Upper lobe of right lung (tissue), 1 donor: ENCODE results near the gene NLGN1. TPM values are rescaled to one million over a fixed set of nuclear protein-coding genes. Genes with fewer than 3 reads are reported as not detected.
A peak's percentile ranks its signal among the peaks of the same experiment; 100 is the strongest.

ENCODE experiments used
- ATAC-seq: fragments of 200-7000 bp; cut with Tn5 transposase; one replicate; pipeline ENCODE4 v1.9.1; 2020; ENCODE audit warnings: mild to moderate bottlenecking, moderate library complexity
- DNase-seq: peaks from one replicate; pipeline ENCODE4 v3.0.0-alpha.2; 2020
- H3K27ac ChIP-seq: fragments of 200-600 bp; one replicate; pipeline ENCODE4 v1.8.0; 2022
- H3K27me3 ChIP-seq: fragments of 200-600 bp; one replicate; pipeline ENCODE4 v1.8.0; 2022; ENCODE audit warnings: mild to moderate bottlenecking
- H3K36me3 ChIP-seq: fragments of 200-600 bp; one replicate; pipeline ENCODE4 v1.8.0; 2022
- H3K4me1 ChIP-seq: fragments of 200-600 bp; one replicate; pipeline ENCODE4 v1.8.0; 2022
- H3K4me3 ChIP-seq: fragments of 200-600 bp; one replicate; pipeline ENCODE4 v1.8.0; 2022; ENCODE audit warnings: mild to moderate bottlenecking
- H3K9me3 ChIP-seq: fragments of 200-600 bp; one replicate; pipeline ENCODE4 v1.8.0; 2022
- CTCF ChIP-seq: fragments of 200-600 bp; IDR thresholded peaks from one replicate; pipeline ENCODE4 v1.8.0; 2022; ENCODE audit warnings: antibody characterized with exemption
- intact Hi-C: fragments of 100-400 bp; cut with DNase I; formaldehyde crosslinking; loops from one replicate; pipeline ENCODE4 v1.11.0; 2022
- total RNA-seq: library from RNA; stranded (reverse); fragmentation: NEBNext Ultra II Directional; extraction: Animal tissue kit (Norgen Biotek cat#: 25700); gene quantifications from one replicate; pipeline ENCODE4 v1.2.1, GENCODE V29; 2021
- donor health status: DM: no; HTN: yes; CAD: no; lungs with severe emphysema.

Gene NLGN1
- total RNA-seq, 1 donor from 2014 or later, result 3.3 TPM

- DNase-seq, result peak; percentile 69
Observed at GRCh38 chr3:173617490-173617889, 219.9 kb downstream of the NLGN1 start.

GRCh38 chr3:173618148-173618547 lies 220.6 kb downstream of the NLGN1 start:
- H3K4me1 ChIP-seq, result no peaks in the 10 kb centered on the region
- no peaks in the 10 kb centered on the region for H3K36me3 ChIP-seq
- no peak for TF ChIP-seq CTCF
- no peaks in the 10 kb centered on the region for H3K27me3 ChIP-seq
- no peaks in the 10 kb centered on the region for H3K9me3 ChIP-seq
- no peak overlapping the region for H3K4me3 ChIP-seq
- DNase-seq (no peak), ATAC-seq (no peak)
- H3K27ac ChIP-seq, result no peak overlapping the region
- intact Hi-C loops, result no loop called here

More at GRCh38 chr3:173617490-173617889, 219.9 kb downstream of the NLGN1 start:
- Histone ChIP-seq H3K4me1 (no peaks in the 10 kb centered on the region), H3K4me3 (no peak overlapping the region), H3K27me3 (no peaks in the 10 kb centered on the region), H3K9me3 (no peaks in the 10 kb centered on the region), H3K27ac (no peak overlapping the region), H3K36me3 (no peaks in the 10 kb centered on the region)
- ATAC-seq, result peak; percentile 69
- TF ChIP-seq CTCF, result no peak
- intact Hi-C loops, result no loop called here

- no peaks in the 10 kb centered on the region for H3K9me3 ChIP-seq
- ATAC-seq (no peak), DNase-seq (no peak)
- H3K4me3 ChIP-seq, result no peak overlapping the region
- no peak for TF ChIP-seq CTCF
- H3K36me3 ChIP-seq, result no peaks in the 10 kb centered on the region
- no peaks in the 10 kb centered on the region for H3K27me3 ChIP-seq
- H3K4me1 ChIP-seq, result no peaks in the 10 kb centered on the region
- intact Hi-C loops, result no loop called here
- H3K27ac ChIP-seq, result no peak overlapping the region
Observed at GRCh38 chr3:173618703-173619102, 221.2 kb downstream of the NLGN1 start.

- no peaks in the 10 kb centered on the region for H3K36me3 ChIP-seq
- no peak overlapping the region for H3K4me3 ChIP-seq
- no peaks in the 10 kb centered on the region for H3K4me1 ChIP-seq
- no peaks in the 10 kb centered on the region for H3K27me3 ChIP-seq
- ATAC-seq (no peak), DNase-seq (no peak)
- no peak overlapping the region for H3K27ac ChIP-seq
- no peaks in the 10 kb centered on the region for H3K9me3 ChIP-seq
- intact Hi-C loops, result no loop called here
- TF ChIP-seq CTCF, result no peak
Observed at GRCh38 chr3:173622166-173622565, 224.6 kb downstream of the NLGN1 start.

- Histone ChIP-seq H3K36me3 (no peaks in the 10 kb centered on the region), H3K4me1 (no peaks in the 10 kb centered on the region), H3K27me3 (no peaks in the 10 kb centered on the region), H3K27ac (no peak overlapping the region), H3K4me3 (no peak overlapping the region), H3K9me3 (no peaks in the 10 kb centered on the region)
- intact Hi-C loops, result no loop called here
- DNase-seq (no peak), ATAC-seq (no peak)
- TF ChIP-seq CTCF, result no peak
Observed at GRCh38 chr3:173624086-173624485, 226.5 kb downstream of the NLGN1 start.

- Histone ChIP-seq H3K4me1 (no peaks in the 10 kb centered on the region), H3K4me3 (no peak overlapping the region), H3K36me3 (no peaks in the 10 kb centered on the region), H3K9me3 (no peaks in the 10 kb centered on the region), H3K27me3 (no peaks in the 10 kb centered on the region), H3K27ac (no peak overlapping the region)
- intact Hi-C loops, result no loop called here
- DNase-seq (no peak), ATAC-seq (no peak)
- no peak for TF ChIP-seq CTCF
Observed at GRCh38 chr3:173630849-173631248, 233.3 kb downstream of the NLGN1 start.
